ENCODE data around the gene MLEC. TPM values are rescaled to one million over a fixed set of nuclear protein-coding genes. Genes with fewer than 3 reads are reported as not detected.

The MLEC gene, protein sequence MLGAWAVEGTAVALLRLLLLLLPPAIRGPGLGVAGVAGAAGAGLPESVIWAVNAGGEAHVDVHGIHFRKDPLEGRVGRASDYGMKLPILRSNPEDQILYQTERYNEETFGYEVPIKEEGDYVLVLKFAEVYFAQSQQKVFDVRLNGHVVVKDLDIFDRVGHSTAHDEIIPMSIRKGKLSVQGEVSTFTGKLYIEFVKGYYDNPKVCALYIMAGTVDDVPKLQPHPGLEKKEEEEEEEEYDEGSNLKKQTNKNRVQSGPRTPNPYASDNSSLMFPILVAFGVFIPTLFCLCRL
- 34.3 and 49.4 TPM in 2 replicates for polyA plus RNA-seq (2011; rRNA removed)
- polyA minus RNA-seq (2011; rRNA and poly(A)+ RNA removed): 28.4 and 37.8 TPM in 2 replicates

DNA sequence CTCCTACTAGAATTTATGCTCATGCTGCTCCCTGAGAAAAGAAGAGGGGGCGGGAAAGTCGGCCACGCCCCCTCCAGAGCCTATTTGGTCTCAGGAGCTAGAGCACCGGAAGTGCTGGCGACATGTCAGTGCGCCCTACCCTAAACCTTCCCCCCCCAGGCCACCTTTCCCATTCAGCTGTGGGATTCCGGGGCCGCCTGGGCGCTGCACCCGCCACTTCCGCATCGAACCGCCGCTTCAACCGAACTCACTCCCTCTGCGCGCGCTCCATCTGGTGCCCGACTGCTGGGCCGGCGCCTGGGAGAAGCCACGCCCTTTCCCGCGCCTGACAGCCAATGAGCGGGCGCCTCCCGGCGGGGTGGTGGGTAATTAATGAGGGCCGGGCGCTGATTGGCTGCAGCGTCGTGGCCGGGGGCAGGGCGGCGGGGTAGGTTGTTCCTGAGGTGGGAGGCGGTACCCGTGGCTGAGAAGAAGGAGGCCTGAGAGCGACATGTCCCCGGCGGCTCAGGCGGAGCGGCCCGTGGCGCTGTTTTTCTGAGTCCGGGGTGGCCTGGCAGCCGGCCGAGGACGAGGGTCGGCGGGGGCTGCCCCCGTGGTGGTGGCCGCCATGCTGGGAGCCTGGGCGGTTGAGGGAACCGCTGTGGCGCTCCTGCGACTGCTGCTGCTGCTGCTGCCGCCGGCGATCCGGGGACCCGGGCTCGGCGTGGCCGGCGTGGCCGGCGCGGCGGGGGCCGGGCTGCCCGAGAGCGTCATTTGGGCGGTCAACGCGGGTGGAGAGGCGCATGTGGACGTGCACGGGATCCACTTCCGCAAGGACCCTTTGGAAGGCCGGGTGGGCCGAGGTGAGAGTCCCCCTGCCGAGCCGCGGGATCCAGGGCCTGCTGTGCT lies at the start of gene MLEC:
Gene MLEC (plus strand): TSS at position 460 of the 888 bp plus-strand sequence. CDS start 148 bp downstream, at position 608.
- no peaks in the 10 kb centered on the region for H3K27me3 ChIP-seq (ENCODE audit: control insufficient read depth, insufficient read depth, low read length)
- H3K36me3 ChIP-seq (ENCODE audit: control insufficient read depth, insufficient read depth, low read length): no peaks in the 10 kb centered on the region
- TF ChIP-seq, protein P1, sequence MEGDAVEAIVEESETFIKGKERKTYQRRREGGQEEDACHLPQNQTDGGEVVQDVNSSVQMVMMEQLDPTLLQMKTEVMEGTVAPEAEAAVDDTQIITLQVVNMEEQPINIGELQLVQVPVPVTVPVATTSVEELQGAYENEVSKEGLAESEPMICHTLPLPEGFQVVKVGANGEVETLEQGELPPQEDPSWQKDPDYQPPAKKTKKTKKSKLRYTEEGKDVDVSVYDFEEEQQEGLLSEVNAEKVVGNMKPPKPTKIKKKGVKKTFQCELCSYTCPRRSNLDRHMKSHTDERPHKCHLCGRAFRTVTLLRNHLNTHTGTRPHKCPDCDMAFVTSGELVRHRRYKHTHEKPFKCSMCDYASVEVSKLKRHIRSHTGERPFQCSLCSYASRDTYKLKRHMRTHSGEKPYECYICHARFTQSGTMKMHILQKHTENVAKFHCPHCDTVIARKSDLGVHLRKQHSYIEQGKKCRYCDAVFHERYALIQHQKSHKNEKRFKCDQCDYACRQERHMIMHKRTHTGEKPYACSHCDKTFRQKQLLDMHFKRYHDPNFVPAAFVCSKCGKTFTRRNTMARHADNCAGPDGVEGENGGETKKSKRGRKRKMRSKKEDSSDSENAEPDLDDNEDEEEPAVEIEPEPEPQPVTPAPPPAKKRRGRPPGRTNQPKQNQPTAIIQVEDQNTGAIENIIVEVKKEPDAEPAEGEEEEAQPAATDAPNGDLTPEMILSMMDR (IDR thresholded peaks at IDR 0.05; ENCODE audit: insufficient read depth, low read depth, low read length): no peak
- peak within 1 kb of the TSS; percentile 79 for H3K4me3 ChIP-seq (ENCODE audit: low read depth, low read length)
- DNase-seq (ENCODE audit: low read depth): peak; percentile 69
- POLR2A ChIA-PET: no interaction called here
- CTCF ChIA-PET: interaction anchor here (0.7 to 2.5 kb wide), 4 partner anchors 13 to 38 kb away, joined by 3 to 8 read pairs (median 5); partner anchors contain the start of gene UNC119B

DNA sequence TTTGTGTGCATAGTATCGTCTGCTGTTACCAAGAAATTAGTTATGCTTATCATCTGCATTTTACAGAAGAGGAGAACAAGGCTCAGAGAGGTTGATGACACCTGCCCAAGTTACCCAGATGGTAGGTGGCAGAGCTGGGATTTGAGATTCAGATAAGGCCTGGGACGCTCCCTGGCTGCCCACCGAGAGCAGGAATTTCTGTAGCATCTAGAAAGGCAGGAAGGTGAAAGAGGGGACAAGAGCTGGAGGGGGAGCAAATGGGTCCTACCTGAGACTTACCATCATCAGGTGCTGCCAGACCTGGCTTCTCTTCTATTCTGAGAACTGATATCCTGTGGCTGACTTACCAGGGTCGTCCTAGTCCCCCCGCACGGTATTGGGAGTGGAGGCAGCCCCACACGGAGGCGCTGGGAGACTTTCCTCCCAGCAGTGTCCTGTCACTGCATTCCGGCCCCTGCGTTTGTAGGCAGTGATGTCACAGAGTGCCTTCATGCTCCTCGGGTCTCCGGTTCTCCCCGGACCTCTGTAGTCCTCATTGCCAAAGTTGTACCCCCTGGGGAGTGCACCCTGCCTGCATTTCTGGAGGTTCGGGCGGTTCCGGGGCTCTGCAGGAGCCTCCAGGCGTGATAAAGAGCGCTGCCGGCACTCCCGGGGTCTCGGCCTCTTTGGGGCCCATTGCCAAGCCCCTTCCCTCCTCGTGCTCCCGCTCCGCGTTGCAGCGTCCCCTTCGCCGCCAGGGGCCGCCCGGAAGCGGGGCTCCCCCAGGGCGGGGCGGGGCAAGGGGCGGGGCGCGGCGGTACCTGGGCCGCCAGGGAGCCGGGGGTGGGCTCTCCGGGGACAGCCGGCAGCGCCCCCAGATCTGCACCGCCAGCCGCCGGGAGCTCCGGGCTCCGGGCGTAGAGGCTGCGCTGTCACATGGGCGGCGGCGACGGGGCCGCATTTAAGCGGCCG lies 46.9 kb upstream of the MLEC start, which contains the start of gene CABP1:
Gene CABP1 (plus strand): TSS at position 856 of the 951 bp plus-strand sequence. CDS start 60 bp downstream, at position 916.
- H3K27me3 ChIP-seq (ENCODE audit: control insufficient read depth, insufficient read depth, low read length): peaks cover 34% of the 10 kb centered on the region
- POLR2A ChIA-PET: no interaction called here

DNA sequence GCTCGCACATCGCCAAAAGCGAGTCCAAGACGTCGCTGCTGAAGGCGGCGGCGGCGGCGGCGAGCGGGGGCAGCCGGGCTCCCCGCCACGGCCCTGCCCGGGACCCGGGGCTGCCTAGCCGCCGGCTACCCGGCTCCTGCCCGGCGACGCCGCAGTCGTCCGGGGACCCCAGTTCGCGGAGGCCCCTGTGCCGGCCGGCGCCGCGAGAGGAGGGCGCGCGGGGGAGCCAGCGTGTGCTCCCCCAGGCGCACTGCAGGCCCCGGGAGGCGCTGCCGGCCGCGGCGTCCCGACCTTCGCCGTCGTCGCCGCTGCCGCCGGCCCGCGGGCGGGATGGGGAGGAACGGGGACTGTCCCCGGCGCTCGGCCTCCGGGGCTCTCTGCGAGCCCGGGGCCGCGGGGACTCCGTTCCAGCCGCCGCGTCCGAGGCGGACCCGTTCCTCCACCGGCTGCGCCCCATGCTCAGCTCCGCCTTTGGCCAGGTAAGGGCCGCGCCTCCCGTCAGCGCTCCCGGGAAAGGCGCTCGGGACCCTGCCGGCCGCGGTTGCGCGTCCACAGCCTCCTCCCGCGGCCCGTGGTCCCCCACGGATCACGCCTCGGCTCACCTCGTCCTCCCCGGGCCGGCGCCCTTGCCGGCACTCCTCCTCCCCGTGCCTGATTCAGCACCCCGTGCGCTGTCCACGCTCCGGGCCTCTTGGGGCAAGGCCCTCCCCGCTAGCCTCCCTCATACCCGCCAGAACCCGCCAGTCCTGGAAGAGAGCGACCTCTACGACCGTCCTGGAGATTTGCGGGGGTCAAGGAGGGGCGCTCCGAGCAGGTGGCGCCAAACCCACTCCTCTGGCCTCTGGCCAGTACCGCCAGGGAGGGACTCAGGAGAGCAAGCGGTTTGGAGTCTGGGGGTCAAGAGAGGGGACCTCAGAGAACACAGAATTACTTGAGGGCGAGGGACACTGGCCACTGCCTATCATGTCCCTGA lies 45.8 kb upstream of the MLEC start:
- TF ChIP-seq, protein P1 (IDR thresholded peaks at IDR 0.05; ENCODE audit: insufficient read depth, low read depth, low read length): no peak
- Histone ChIP-seq H3K36me3 (ENCODE audit: control insufficient read depth, insufficient read depth, low read length) (no peaks in the 10 kb centered on the region), H3K4me3 (ENCODE audit: low read depth, low read length) (peak overlapping the region; percentile 14; the same call in 1 of the 2 replicates), H3K27me3 (ENCODE audit: control insufficient read depth, insufficient read depth, low read length) (peaks cover 35% of the 10 kb centered on the region)
- no peak for DNase-seq (ENCODE audit: low read depth)
- CTCF ChIA-PET: interaction anchor here (0.6 to 1.8 kb wide), 3 partner anchors 8 to 331 kb away, joined by 3 to 4 read pairs (median 4); no protein-coding TSS in a partner anchor
- POLR2A ChIA-PET: no interaction called here

More for the DNA sequence above, 46.9 kb upstream of the MLEC start, which contains the start of gene CABP1:
- Histone ChIP-seq H3K4me3 (ENCODE audit: low read depth, low read length) (peak within 1 kb of the TSS; percentile 14; the same call in 1 of the 2 replicates), H3K36me3 (ENCODE audit: control insufficient read depth, insufficient read depth, low read length) (no peaks in the 10 kb centered on the region)
- CTCF ChIA-PET: interaction anchor here (1.3 to 2.1 kb wide), 3 partner anchors 9 to 332 kb away, joined by 3 to 8 read pairs (median 4); no protein-coding TSS in a partner anchor
- DNase-seq (ENCODE audit: low read depth): no peak
- TF ChIP-seq, protein P1 (IDR thresholded peaks at IDR 0.05; ENCODE audit: insufficient read depth, low read depth, low read length): 0 out of 2 replicates have a peak, but pooled peaks have one; percentile 9

GRCh38 chr12:120642121-120642520 lies 44.8 kb upstream of the MLEC start:
- no peak overlapping the region for H3K4me3 ChIP-seq (ENCODE audit: low read depth, low read length)
- DNase-seq (ENCODE audit: low read depth): no peak
- no peaks in the 10 kb centered on the region for H3K36me3 ChIP-seq (ENCODE audit: control insufficient read depth, insufficient read depth, low read length)
- TF ChIP-seq, protein P1 (IDR thresholded peaks at IDR 0.05; ENCODE audit: insufficient read depth, low read depth, low read length): no peak
- H3K27me3 ChIP-seq (ENCODE audit: control insufficient read depth, insufficient read depth, low read length): peaks cover 35% of the 10 kb centered on the region
- ChIA-PET CTCF (interaction anchor here (1.2 to 1.8 kb wide), 2 partner anchors 73 to 330 kb away, joined by 3 read pairs; no protein-coding TSS in a partner anchor), POLR2A (no interaction called here)
